HG03565 (cell line): Measurements from ENCODE around the gene LHX1.
A peak's percentile ranks its signal among the peaks of the same experiment; 100 is the strongest.

Experiments
- ATAC-seq: cut with Tn5 transposase; IDR thresholded peaks from one replicate; pipeline ENCODE4 v1.9.1; 2021; ENCODE audit warnings: mild to moderate bottlenecking, moderate library complexity; ENCODE audit not compliant: unreplicated experiment

The LHX1 gene

GRCh38 chr17:36937959-36938565 lies 787 bp downstream of the LHX1 start:
- no peak for ATAC-seq

GRCh38 chr17:36938566-36939051 lies 1.3 kb downstream of the LHX1 start:
- ATAC-seq, result no peak

GRCh38 chr17:36939052-36939801 lies 2.0 kb downstream of the LHX1 start:
- no peak for ATAC-seq

GRCh38 chr17:36939802-36940312 lies 2.6 kb downstream of the LHX1 start:
- no peak for ATAC-seq

- no peak for ATAC-seq
Measured at GRCh38 chr17:36940313-36941264, 3.3 kb downstream of the LHX1 start.

GRCh38 chr17:36941265-36942010 lies 4.2 kb downstream of the LHX1 start:
- ATAC-seq, result no peak

GRCh38 chr17:36942019-36942599 lies 4.8 kb downstream of the LHX1 start:
- ATAC-seq, result no peak

GRCh38 chr17:36942631-36943125 lies 5.4 kb downstream of the LHX1 start:
- ATAC-seq, result no peak

- ATAC-seq, result no peak
Measured at GRCh38 chr17:36943250-36944191, 6.2 kb downstream of the LHX1 start.

GRCh38 chr17:36944553-36944952 lies 7.3 kb downstream of the LHX1 start:
- no peak for ATAC-seq

GRCh38 chr17:36945140-36945539 lies 7.9 kb downstream of the LHX1 start:
- ATAC-seq, result no peak

- ATAC-seq, result no peak
Measured at GRCh38 chr17:36945959-36946725, 8.9 kb downstream of the LHX1 start.

GRCh38 chr17:36946726-36947091 lies 9.4 kb downstream of the LHX1 start:
- no peak for ATAC-seq

- no peak for ATAC-seq
Measured at GRCh38 chr17:36947922-36948716, 10.8 kb downstream of the LHX1 start.

GRCh38 chr17:36948717-36949460 lies 11.6 kb downstream of the LHX1 start, which contains the start of gene AATF:
AATF (plus strand) TSS chr17:36948954; CDS start chr17:36949126, 172 bp downstream.
- ATAC-seq, result peak; percentile 83

- ATAC-seq, result no peak
Measured at GRCh38 chr17:36949461-36949927, 12.2 kb downstream of the LHX1 start.
